Liver (tissue), 9 donors: ENCODE measurements around the gene COLEC11. TPM values are rescaled to one million over a fixed set of nuclear protein-coding genes. Genes with fewer than 3 reads are reported as not detected.

Experiments used
- DNase-seq: peaks from one replicate; pipeline ENCODE4 v3.0.0-alpha.2; 2017; ENCODE audit warnings: low spot score
- H3K27ac ChIP-seq, 2 donors: one replicate each; pipeline ENCODE4 v1.7.0; 2013; ENCODE audit warnings: inconsistent platforms in 2 of 2, low read length in 2 of 2, control low read depth in 1 of 2, low read depth in 1 of 2, mild to moderate bottlenecking in 1 of 2
- H3K27me3 ChIP-seq, 4 donors: one replicate each; pipeline versions ENCODE4 v1.6.1 to v1.7.0; 2013; ENCODE audit warnings: low read length in 3 of 4, inconsistent platforms in 1 of 4, mild to moderate bottlenecking in 1 of 4, moderate library complexity in 1 of 4; ENCODE audit not compliant: control insufficient read depth in 4 of 4, insufficient read depth in 4 of 4
- H3K36me3 ChIP-seq, 4 donors: one replicate each; pipeline versions ENCODE4 v1.6.1 to v1.7.0; 2013; ENCODE audit warnings: low read length in 3 of 4, mild to moderate bottlenecking in 3 of 4, low read depth in 1 of 4, moderate library complexity in 1 of 4; ENCODE audit not compliant: control insufficient read depth in 4 of 4, insufficient read depth in 3 of 4
- H3K4me1 ChIP-seq, 4 donors: one replicate each; pipeline versions ENCODE4 v1.6.1 to v1.7.0; 2013; ENCODE audit warnings: low read length in 3 of 4, mild to moderate bottlenecking in 3 of 4, moderate library complexity in 1 of 4; ENCODE audit not compliant: control insufficient read depth in 4 of 4, insufficient read depth in 4 of 4
- H3K4me3 ChIP-seq, 3 donors: one replicate each; pipeline versions ENCODE4 v1.6.1 to v1.7.0; 2013; ENCODE audit warnings: low read length in 3 of 3, control low read depth in 1 of 3, low read depth in 1 of 3, mild to moderate bottlenecking in 1 of 3
- H3K9ac ChIP-seq, 2 donors: one replicate each; pipeline ENCODE4 v1.7.0; 2013; ENCODE audit warnings: low read length in 2 of 2, mild to moderate bottlenecking in 2 of 2, moderate library complexity in 2 of 2, control low read depth in 1 of 2, low read depth in 1 of 2
- H3K9me3 ChIP-seq, 4 donors: one replicate each; pipeline versions ENCODE4 v1.6.1 to v1.7.0; 2013; ENCODE audit warnings: low read length in 3 of 4; ENCODE audit not compliant: control insufficient read depth in 4 of 4
- EGR1 ChIP-seq, 2 donors: IDR thresholded peaks; 2 replicates each; pipeline ENCODE4 v1.6.1; 2016 to 2018; ENCODE audit warnings: antibody characterized with exemption in 2 of 2, low read depth in 2 of 2
- FOXA1 ChIP-seq: IDR thresholded peaks from 2 replicates; pipeline ENCODE4 v1.6.1; 2016; ENCODE audit warnings: antibody characterized with exemption
- FOXA2 ChIP-seq: IDR thresholded peaks from 2 replicates; pipeline ENCODE4 v1.6.1; 2016; ENCODE audit warnings: antibody characterized with exemption
- GABPA ChIP-seq, 2 donors: IDR thresholded peaks in 1 of 2; conservative IDR thresholded peaks in 1 of 2; 2 replicates each; pipeline ENCODE4 v1.6.1; 2016; ENCODE audit warnings: antibody characterized with exemption in 2 of 2, mild to moderate bottlenecking in 1 of 2, moderate library complexity in 1 of 2
- HNF4A ChIP-seq, 2 donors: conservative IDR thresholded peaks; 2 replicates each; pipeline ENCODE4 v1.6.1; 2016; ENCODE audit warnings: antibody characterized with exemption in 2 of 2, mild to moderate bottlenecking in 2 of 2
- HNF4G ChIP-seq: IDR thresholded peaks from 2 replicates; pipeline ENCODE4 v1.6.1; 2016; ENCODE audit warnings: antibody characterized with exemption
- JUND ChIP-seq, 2 donors: IDR thresholded peaks; 2 replicates each; pipeline ENCODE4 v1.6.1; 2016; ENCODE audit warnings: antibody characterized with exemption in 2 of 2
- RAD21 ChIP-seq, 2 donors: IDR thresholded peaks; 2 replicates each; pipeline ENCODE4 v1.6.1; 2016; ENCODE audit warnings: antibody characterized with exemption in 2 of 2, mild to moderate bottlenecking in 2 of 2
- RXRA ChIP-seq, 2 donors: IDR thresholded peaks; 2 replicates each; pipeline ENCODE4 v1.6.1; 2017 to 2018; ENCODE audit warnings: antibody characterized with exemption in 2 of 2, mild to moderate bottlenecking in 1 of 2
- SP1 ChIP-seq: IDR thresholded peaks from 2 replicates; pipeline ENCODE4 v1.6.1; 2018; ENCODE audit warnings: antibody characterized with exemption, mild to moderate bottlenecking
- TAF1 ChIP-seq: conservative IDR thresholded peaks from 2 replicates; pipeline ENCODE4 v1.6.1; 2016; ENCODE audit warnings: antibody characterized with exemption, mild to moderate bottlenecking
- YY1 ChIP-seq: IDR thresholded peaks from 2 replicates; pipeline ENCODE4 v1.6.1; 2016; ENCODE audit warnings: antibody characterized with exemption, mild to moderate bottlenecking
- WGBS: extraction: QIAGEN DNeasy Blood & Tissue Kit; methylation state at CpG from one replicate; pipeline ENCODE4 v1.1.7; 2013; 5-methylcytosine and 5-hydroxymethylcytosine counted together
- polyA plus RNA-seq, 2 donors: library from polyadenylated mRNA; stranded (reverse) in 1 of 2; unstranded in 1 of 2; fragments of 200-250 nt in 1 of 2; fragments of >200 nt in 1 of 2; fragmentation: Nextera tagmentation in 1 of 2; extraction: Ambion mirVana in 1 of 2; gene quantifications; one replicate each; pipeline versions ENCODE4 v1.2.1 to v1.2.3, GENCODE V29; 2013 to 2015
- total RNA-seq, 2 donors: library from RNA; depleted of rRNA; stranded (reverse); fragments of >200 nt; gene quantifications; one replicate each; pipeline ENCODE4 v1.2.3, GENCODE V29; 2014
- TF ChIP-seq, protein P1 (sequence below): IDR thresholded peaks from 2 replicates; pipeline ENCODE4 v1.6.1; 2016; ENCODE audit warnings: antibody characterized with exemption, mild to moderate bottlenecking
- TF ChIP-seq, protein P2 (sequence below): fragments of 150-350 bp; IDR thresholded peaks from 2 replicates; pipeline ENCODE4 v1.5.1; 2017; ENCODE audit warnings: improper control_type of control experiment, low read depth, low read length; ENCODE audit not compliant: missing input control
- TF ChIP-seq, protein P3 (sequence below): IDR thresholded peaks from 2 replicates; pipeline ENCODE4 v1.6.1; 2016; ENCODE audit warnings: antibody characterized with exemption
- TF ChIP-seq, protein P4 (sequence below): IDR thresholded peaks from 2 replicates; pipeline ENCODE4 v1.6.1; 2016; ENCODE audit warnings: antibody characterized with exemption
- donor health status: healthy.
- donor health status: healthy.
- donor health status: healthy.
- donor health status: healthy.
- donor health status: healthy.

The COLEC11 gene
- total and polyA plus RNA-seq, 4 donors = 31.0 to 100 (median 70.9) TPM

DNA sequence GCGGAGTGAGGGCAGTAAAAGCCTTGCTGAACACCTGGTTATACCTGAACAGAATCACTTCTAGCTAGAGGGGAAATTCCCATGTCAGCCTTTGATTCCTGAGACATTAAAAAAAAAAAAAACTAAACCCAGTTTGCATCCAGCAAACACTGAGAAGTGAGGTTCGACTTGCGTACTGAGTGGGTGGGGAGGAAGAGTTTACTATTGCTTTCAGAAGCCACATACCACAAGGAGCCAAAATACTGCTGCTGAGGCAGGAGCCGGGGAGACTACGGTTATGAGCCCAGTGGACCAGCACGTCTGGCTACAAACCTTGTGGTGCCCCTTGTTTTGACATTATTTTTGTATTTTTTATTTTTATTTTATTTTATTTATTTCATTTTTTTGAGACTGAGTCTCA is 2.7 kb downstream of the COLEC11 start:
- peak overlapping the region; percentile 36 to 39 for H3K27ac ChIP-seq
- no peak overlapping the region for H3K4me3 ChIP-seq
- TF ChIP-seq RAD21 (IDR thresholded peaks at IDR 0.05) (no peak), HNF4A (conservative IDR thresholded peaks at IDR 0.05) (no peak), GABPA (IDR thresholded peaks at IDR 0.05 in 1 of 2, conservative IDR thresholded peaks at IDR 0.05 in 1 of 2) (no peak), TAF1 (no peak), EGR1 (IDR thresholded peaks at IDR 0.05; ENCODE audit: low read depth in 2 of 2) (no peak), JUND (IDR thresholded peaks at IDR 0.05) (no peak), FOXA1 (no peak), YY1 (no peak), SP1 (no peak), RXRA (IDR thresholded peaks at IDR 0.05) (no peak), FOXA2 (no peak), HNF4G (no peak)
- TF ChIP-seq, protein P1, sequence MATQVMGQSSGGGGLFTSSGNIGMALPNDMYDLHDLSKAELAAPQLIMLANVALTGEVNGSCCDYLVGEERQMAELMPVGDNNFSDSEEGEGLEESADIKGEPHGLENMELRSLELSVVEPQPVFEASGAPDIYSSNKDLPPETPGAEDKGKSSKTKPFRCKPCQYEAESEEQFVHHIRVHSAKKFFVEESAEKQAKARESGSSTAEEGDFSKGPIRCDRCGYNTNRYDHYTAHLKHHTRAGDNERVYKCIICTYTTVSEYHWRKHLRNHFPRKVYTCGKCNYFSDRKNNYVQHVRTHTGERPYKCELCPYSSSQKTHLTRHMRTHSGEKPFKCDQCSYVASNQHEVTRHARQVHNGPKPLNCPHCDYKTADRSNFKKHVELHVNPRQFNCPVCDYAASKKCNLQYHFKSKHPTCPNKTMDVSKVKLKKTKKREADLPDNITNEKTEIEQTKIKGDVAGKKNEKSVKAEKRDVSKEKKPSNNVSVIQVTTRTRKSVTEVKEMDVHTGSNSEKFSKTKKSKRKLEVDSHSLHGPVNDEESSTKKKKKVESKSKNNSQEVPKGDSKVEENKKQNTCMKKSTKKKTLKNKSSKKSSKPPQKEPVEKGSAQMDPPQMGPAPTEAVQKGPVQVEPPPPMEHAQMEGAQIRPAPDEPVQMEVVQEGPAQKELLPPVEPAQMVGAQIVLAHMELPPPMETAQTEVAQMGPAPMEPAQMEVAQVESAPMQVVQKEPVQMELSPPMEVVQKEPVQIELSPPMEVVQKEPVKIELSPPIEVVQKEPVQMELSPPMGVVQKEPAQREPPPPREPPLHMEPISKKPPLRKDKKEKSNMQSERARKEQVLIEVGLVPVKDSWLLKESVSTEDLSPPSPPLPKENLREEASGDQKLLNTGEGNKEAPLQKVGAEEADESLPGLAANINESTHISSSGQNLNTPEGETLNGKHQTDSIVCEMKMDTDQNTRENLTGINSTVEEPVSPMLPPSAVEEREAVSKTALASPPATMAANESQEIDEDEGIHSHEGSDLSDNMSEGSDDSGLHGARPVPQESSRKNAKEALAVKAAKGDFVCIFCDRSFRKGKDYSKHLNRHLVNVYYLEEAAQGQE = no peak
- TF ChIP-seq, protein P2, sequence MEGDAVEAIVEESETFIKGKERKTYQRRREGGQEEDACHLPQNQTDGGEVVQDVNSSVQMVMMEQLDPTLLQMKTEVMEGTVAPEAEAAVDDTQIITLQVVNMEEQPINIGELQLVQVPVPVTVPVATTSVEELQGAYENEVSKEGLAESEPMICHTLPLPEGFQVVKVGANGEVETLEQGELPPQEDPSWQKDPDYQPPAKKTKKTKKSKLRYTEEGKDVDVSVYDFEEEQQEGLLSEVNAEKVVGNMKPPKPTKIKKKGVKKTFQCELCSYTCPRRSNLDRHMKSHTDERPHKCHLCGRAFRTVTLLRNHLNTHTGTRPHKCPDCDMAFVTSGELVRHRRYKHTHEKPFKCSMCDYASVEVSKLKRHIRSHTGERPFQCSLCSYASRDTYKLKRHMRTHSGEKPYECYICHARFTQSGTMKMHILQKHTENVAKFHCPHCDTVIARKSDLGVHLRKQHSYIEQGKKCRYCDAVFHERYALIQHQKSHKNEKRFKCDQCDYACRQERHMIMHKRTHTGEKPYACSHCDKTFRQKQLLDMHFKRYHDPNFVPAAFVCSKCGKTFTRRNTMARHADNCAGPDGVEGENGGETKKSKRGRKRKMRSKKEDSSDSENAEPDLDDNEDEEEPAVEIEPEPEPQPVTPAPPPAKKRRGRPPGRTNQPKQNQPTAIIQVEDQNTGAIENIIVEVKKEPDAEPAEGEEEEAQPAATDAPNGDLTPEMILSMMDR = no peak
- TF ChIP-seq, protein P3, sequence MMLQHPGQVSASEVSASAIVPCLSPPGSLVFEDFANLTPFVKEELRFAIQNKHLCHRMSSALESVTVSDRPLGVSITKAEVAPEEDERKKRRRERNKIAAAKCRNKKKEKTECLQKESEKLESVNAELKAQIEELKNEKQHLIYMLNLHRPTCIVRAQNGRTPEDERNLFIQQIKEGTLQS = no peak
- TF ChIP-seq, protein P4, sequence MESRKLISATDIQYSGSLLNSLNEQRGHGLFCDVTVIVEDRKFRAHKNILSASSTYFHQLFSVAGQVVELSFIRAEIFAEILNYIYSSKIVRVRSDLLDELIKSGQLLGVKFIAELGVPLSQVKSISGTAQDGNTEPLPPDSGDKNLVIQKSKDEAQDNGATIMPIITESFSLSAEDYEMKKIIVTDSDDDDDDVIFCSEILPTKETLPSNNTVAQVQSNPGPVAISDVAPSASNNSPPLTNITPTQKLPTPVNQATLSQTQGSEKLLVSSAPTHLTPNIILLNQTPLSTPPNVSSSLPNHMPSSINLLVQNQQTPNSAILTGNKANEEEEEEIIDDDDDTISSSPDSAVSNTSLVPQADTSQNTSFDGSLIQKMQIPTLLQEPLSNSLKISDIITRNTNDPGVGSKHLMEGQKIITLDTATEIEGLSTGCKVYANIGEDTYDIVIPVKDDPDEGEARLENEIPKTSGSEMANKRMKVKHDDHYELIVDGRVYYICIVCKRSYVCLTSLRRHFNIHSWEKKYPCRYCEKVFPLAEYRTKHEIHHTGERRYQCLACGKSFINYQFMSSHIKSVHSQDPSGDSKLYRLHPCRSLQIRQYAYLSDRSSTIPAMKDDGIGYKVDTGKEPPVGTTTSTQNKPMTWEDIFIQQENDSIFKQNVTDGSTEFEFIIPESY = no peak
- no peaks in the 10 kb centered on the region for H3K9me3 ChIP-seq
- no peak for DNase-seq
- H3K9ac ChIP-seq = peak overlapping the region; percentile 2 to 22
- H3K36me3 ChIP-seq = no peaks in the 10 kb centered on the region
- no peaks in the 10 kb centered on the region for H3K27me3 ChIP-seq
- peaks cover 0 to 12% (median 6%) of the 10 kb centered on the region in 4 donors for H3K4me1 ChIP-seq
- WGBS = 77% methylated on average over 6 of the region's 6 CpGs
